ENCODE results near the gene GPR63.

Gene GPR63

DNA sequence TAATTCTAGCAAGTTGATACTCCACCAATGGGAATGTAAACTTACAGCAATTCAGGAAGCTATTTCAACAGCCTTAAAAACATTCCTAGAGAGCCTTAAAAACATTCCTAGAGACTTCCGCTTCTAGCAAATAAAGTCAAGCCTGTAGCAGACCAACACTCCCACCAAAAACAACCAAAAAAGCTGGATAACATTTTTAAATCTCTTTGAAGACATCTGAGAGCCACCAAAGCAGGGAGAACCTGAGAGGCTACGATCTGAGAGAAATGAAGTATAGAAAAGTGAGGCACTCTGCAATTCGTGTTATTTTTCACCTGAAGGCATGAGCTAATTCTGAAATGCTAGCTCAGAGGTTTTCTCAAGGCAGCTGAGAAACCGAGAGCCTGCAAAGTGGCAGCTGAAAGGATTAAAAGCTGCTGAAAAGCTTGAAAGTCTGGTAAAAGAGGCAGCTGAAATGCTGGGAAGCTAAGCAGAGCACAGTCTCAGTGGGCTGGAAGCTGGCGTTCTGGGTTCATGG lies 20.9 kb downstream of the GPR63 start:
- DNase-seq: no peak

- no peak for DNase-seq
Observed at GRCh38 chr6:96814625-96815024, 22.7 kb downstream of the GPR63 start.

DNA sequence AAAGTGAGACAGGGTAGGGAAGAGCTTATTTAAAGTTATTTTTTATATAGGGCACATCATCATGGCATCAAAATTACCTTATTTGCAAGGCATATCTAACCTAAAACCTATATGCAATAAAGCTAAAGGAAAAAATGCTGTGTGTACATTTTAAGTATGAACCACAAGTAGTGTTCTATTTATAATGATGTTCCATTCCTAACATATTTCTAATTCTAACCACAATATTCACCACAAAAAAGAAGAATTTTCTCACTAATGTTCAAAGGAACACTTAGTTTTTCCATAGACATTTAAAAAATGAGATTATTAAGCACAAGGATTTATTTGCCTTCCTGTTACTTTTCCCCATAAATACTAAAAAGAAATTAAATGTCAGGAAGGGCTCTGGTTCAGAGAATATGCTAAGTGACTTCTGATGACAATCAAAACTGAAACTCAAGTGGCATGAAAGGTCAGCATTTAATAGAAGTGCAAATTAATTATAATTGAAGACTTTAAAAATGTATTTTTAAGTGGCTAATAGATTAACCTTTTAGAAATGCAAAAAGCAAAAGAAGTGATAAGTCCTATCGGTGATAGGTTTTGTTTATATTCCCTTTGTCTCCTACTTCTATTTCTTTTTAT lies 25.1 kb downstream of the GPR63 start:
- no peak for DNase-seq

GRCh38 chr6:96811670-96812069 lies 25.6 kb downstream of the GPR63 start:
- no peak for DNase-seq

DNA sequence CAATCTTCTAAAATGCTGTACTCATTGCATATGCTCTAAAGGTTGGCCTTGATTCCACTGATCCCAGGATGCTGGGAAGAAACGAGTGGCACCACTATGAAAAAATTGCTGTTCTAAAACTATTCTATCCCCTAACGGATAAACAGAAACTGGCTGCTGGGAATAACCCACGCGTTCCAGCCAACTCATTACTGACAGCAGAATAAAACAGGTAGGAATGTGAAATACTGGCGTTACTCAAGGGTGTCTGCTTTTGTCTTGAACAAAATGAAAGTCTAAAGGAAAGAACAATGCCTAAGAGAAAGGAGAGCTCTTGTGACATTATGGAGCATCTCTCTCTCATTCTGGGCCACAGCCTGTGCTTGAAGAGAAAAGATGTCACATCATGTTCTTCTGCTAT lies 26.1 kb downstream of the GPR63 start:
- DNase-seq: no peak

DNA sequence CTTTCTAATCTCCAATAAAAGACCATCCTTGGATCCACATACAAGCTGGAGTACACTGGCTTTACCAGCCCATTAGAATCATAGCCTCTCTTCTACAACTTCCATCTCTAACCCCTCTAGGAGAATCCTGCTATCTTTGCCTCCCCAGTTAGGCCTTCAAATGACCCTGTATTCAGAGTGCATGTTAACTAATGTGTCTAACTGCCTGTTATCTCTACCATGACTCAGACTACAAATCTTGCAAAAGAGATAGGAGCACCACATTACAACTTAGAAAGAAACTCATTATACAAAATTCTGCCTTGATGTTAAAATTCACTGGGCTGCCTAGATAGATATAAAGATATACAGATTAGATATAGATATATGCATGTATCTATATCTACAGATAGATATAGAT lies 28.2 kb downstream of the GPR63 start:
- no peak for DNase-seq

DNA sequence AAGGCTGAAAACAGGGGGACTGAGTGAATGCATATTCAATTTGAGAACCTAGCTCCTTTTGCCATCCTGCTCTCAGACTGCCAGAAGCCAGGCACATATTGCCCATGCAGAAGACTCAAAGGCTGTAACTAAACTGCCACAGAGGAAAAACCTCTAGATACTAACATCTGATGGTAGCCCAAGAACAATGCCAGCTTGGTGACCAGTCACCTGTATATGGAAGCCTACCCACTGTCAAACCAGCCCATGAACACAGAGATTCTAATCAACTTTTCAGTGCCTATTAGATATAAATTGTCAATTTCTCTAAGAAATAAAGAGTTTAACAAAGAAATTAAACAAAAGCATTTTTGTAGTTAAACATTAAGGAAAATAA lies 34.2 kb downstream of the GPR63 start:
- no peak for DNase-seq

DNA sequence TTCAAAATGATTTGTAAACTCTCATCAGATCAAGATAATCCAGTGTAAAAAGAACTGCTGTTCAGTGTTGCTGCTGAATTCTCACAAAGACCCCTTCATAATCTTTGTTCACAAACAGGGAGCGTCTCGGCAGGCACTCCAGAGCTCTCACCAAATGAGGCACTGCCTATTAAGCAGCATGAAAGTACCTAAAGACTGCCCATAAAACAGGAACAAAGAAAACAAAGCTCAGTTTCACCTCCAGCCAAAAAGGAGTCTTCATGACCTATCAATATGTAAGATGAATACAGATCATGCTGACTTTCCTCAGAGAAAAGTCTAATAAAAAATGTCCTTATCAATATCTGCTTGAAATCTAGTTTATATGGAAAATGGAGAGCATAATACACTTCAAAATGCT lies 41.8 kb downstream of the GPR63 start:
- no peak for DNase-seq

- no peak for DNase-seq
Observed at GRCh38 chr6:96794980-96795379, 42.3 kb downstream of the GPR63 start.

GRCh38 chr6:96792561-96793190 lies 44.6 kb downstream of the GPR63 start:
- no peak for DNase-seq

DNA sequence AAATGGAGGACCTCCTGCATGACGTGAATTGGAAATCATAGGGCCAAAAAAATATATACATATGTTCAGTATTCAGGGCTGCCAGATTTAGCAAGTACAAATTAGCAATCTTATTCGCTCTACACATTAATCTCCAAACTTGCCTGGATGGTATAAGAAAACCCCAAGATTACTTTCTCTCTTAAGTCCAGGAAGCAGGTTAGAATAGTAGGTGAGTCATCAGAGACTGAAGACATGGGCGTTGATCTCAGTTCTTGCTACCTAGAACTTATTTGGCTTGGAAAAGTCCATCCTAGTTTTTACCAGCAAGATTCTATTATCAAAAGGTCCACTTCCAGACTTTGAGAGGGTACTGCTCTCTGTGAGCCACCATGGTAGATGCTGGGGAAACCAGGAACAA lies 47.4 kb downstream of the GPR63 start:
- no peak for DNase-seq

DNA sequence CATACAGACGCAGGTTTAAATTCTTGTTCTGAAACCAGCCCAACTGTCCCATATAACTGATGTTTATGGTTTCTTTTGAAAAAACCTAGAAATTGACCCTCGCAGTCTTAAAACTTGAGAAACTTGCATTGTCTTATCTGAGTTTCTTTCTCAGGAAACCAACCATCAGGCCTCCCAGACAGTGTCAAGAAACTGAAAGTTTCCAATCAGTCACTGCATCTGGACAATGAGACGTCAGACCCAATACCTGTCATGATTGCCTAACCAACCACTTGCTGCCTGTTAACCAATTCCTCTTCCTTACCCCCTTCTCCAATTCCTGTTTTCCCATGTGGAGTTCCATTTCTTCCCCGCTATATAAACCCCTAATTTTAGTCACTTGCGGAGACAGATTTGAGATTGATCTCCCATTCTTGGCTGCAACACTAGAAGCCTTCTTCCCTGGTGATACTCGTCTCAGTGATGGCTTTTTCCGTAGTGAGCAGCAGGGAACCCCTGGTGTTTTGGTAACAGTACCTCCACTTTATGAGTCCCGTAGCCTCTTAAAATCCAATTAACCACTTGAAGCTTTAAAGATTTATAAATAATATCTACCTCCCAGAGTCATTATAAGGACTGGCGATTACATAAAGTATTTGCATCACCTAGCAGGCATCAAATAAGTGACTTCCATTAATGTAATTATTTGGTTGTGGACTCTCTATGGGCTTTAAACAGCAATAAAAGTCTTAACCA lies 49.3 kb downstream of the GPR63 start:
- DNase-seq: no peak

GRCh38 chr6:96786336-96786735 lies 50.9 kb downstream of the GPR63 start:
- DNase-seq: no peak

GRCh38 chr6:96784650-96785049 lies 52.6 kb downstream of the GPR63 start:
- DNase-seq: no peak

GRCh38 chr6:96783307-96783706 lies 54.0 kb downstream of the GPR63 start:
- DNase-seq: no peak

GRCh38 chr6:96781557-96781956 lies 55.7 kb downstream of the GPR63 start:
- no peak for DNase-seq

- DNase-seq: no peak
Observed at GRCh38 chr6:96777113-96777512, 60.2 kb downstream of the GPR63 start.

DNA sequence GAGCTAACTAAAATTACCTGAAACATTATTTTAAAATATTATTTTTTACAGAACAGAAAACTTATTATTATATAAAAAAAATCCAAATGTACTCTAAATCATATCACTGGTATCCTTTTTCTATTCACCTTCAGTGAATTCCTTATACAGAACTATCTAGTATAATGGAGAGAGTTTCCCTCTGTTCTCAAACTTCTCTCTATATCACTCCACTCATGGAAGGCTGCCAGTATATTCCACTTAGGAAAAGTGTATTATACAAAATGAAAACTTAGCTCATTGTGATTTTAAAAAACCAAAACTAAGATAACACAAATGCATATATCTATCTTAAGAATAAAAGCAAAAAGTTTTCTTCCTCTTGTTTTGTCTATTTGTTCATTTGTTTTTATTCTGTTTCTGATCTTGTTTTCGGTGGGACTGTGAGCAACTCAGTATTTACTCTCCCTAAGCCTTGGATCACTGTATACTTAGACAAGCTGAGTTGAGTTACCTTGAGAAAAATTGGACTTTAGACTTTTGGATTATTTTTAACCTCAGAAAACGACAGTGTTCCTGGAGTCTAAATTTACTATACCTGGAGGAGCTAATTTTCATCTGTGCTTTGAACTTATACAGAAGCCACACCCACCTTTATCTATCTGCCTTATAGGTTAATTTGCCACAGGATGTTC lies 61.4 kb downstream of the GPR63 start:
- no peak for DNase-seq

DNA sequence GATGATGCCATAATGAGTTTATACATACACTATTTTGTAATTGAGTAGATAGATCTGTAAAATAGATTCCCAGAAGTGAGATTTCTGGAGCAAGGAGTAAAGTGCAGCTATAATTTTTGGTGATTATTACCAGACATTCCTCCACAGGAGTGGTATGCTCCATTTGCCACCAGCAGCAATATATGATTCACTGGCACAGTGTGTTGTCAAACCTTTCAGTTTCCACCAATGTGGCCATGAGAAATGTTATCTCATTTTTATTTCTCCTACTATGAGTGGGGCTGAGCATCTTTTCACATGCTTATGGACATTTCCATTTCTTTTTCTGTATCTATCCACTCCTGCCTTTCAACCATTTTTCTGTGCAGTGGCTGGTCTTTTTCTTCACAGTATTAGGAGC lies 70.5 kb downstream of the GPR63 start:
- no peak for DNase-seq

- DNase-seq: no peak
Observed at GRCh38 chr6:96762599-96762998, 74.7 kb downstream of the GPR63 start.

DNA sequence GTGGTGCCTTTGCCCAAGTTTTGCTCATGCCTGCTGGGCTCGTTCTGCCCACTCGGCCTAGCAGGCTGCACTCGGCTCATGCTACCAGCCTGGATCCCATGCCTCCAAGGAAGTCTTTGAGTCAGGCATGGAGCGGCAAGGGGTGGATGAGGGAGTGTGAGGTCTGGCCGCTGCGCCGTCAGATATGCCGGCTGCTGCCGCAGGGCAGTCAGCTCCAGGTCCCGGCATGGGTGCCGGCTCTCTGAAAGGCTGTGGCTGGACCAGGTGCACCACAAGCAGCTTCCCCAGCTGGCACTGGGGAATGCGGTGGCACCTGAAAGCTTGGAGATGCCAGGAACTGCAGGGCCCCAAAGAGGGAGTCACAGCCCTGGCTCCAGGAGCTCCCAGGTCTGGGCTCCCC lies 75.5 kb downstream of the GPR63 start:
- DNase-seq: no peak

DNA sequence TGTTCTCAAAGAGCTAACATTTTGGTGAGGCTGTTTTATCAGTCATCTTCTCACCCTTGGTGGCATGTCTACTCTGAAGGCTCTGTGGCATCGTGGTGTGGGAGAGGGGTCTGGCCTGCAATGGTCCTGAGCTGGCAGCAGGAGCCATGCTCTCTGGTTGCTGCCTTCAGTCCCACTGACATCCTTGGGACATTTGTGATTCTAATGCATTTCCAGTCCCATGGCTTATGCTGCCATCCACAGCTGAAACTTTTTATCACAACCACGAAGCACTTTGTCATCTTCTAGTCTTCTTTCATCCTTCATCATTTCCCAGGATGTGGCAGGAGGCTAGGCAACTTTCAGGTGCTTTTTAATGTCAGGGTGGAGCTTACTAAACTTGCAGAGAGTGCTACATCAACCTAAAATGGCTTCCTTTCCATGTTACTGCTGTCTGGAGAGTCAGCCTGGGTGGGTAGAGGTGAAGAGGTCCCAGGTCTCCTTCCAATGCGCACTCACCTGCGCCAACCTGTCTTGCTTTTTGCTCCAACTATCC lies 77.1 kb downstream of the GPR63 start:
- DNase-seq: no peak

DNA sequence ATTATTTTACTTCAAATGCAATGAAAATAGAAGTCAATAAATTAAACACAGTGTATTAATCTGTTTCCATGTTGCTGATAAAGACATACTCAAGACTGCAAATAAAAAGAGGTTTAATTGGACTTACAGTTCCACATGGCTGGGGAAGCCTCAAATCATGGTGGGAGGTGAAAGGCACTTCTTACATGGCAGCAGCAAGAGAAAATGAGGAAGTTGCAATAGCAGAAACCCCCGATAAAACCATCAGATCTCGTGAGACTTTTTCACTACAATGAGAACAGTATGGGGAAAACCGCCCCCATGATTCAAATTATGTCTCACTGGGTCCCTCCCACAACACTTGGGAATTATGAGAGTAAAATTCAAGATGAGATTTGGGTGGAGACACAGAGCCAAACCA lies 82.2 kb downstream of the GPR63 start:
- no peak for DNase-seq
